Common myeloid progenitor, CD34-positive (primary cell): ENCODE results near the gene FSHB.
"Not testable (repeated sequence)": the region's sequence is repeated elsewhere in the genome, so short reads cannot be mapped to it uniquely, and the experiment has no call there.

ENCODE experiments used
- CTCF ChIA-PET: fragments of 350-600 bp; sonication (Branson Sonifier 250); formaldehyde crosslinking; loops from one replicate; lab custom pipeline; 2021; ENCODE audit warnings: antibody characterized with exemption; lab: Charles Lee
- POLR2A ChIA-PET: fragments of 350-600 bp; sonication (Branson Sonifier 250); formaldehyde crosslinking; loops from one replicate; lab custom pipeline; 2021; ENCODE audit warnings: antibody characterized with exemption; lab: Charles Lee
- DNase-seq, 3 donors: peaks; one replicate each; pipeline versions ENCODE4 v3.0.0 to v3.0.0-alpha.2; 2013
- H3K27ac ChIP-seq, 2 experiments: 1 replicate in 1 of 2; 2 replicates in 1 of 2; pipeline ENCODE4 v1.7.0; 2013; ENCODE audit warnings: inconsistent platforms in 2 of 2, low read length in 2 of 2, mild to moderate bottlenecking in 2 of 2, low read depth in 1 of 2, moderate library complexity in 1 of 2; ENCODE audit not compliant: severe bottlenecking in 2 of 2, insufficient read depth in 1 of 2, poor library complexity in 1 of 2
- H3K27me3 ChIP-seq, 5 experiments: replicated peaks in 2 of 5; 1 replicate in 3 of 5; 2 replicates in 2 of 5; pipeline versions ENCODE4 v1.6.1 to v1.7.0; 2013; ENCODE audit warnings: low read length in 4 of 5, mild to moderate bottlenecking in 2 of 5, moderate library complexity in 2 of 5, inconsistent platforms in 1 of 5; ENCODE audit not compliant: insufficient read depth in 5 of 5, control insufficient read depth in 4 of 5
- H3K36me3 ChIP-seq, 4 experiments: 1 replicate in 2 of 4; 2 replicates in 2 of 4; pipeline versions ENCODE4 v1.6.1 to v1.7.0; 2013; ENCODE audit warnings: low read length in 3 of 4, control low read depth in 1 of 4, mild to moderate bottlenecking in 1 of 4; ENCODE audit not compliant: control insufficient read depth in 4 of 4, insufficient read depth in 4 of 4
- H3K4me1 ChIP-seq, 4 experiments: 1 replicate in 3 of 4; 2 replicates in 1 of 4; pipeline versions ENCODE4 v1.6.1 to v1.7.1; 2013; ENCODE audit warnings: low read length in 3 of 4, mild to moderate bottlenecking in 3 of 4, control low read depth in 1 of 4, inconsistent platforms in 1 of 4, moderate library complexity in 1 of 4; ENCODE audit not compliant: control insufficient read depth in 4 of 4, insufficient read depth in 4 of 4; ENCODE audit errors: control extremely low read depth in 1 of 4
- H3K4me3 ChIP-seq, 7 experiments: 1 replicate in 4 of 7; 2 replicates in 3 of 7; pipeline versions ENCODE4 v1.5.1 to v1.7.0; 2013; ENCODE audit warnings: mild to moderate bottlenecking in 7 of 7, low read length in 6 of 7, moderate library complexity in 6 of 7, inconsistent platforms in 2 of 7, low read depth in 2 of 7, control low read depth in 1 of 7; ENCODE audit not compliant: insufficient read depth in 4 of 7, control insufficient read depth in 1 of 7; ENCODE audit errors: extremely low read depth in 1 of 7
- H3K9me3 ChIP-seq, 5 experiments: 1 replicate in 4 of 5; 2 replicates in 1 of 5; pipeline versions ENCODE4 v1.6.1 to v1.7.1; 2013; ENCODE audit warnings: low read length in 4 of 5, mild to moderate bottlenecking in 2 of 5, inconsistent platforms in 1 of 5, low read depth in 1 of 5, moderate library complexity in 1 of 5; ENCODE audit not compliant: control insufficient read depth in 4 of 5, insufficient read depth in 2 of 5; ENCODE audit errors: control extremely low read depth in 1 of 5
- WGBS: methylation state at CpG from one replicate; pipeline ENCODE4 v1.1.5; 2013; ENCODE audit not compliant: insufficient coverage; 5-methylcytosine and 5-hydroxymethylcytosine counted together

The FSHB gene

GRCh38 chr11:30261821-30262220 is 31.0 kb downstream of the FSHB start:
- ChIA-PET POLR2A (no interaction called here), CTCF (no interaction called here)
- H3K36me3 ChIP-seq = no peaks in the 10 kb centered on the region
- WGBS = no CpG with 5 or more reads among the region's 1 CpG
- peaks cover 0 to 2% (median 0%) of the 10 kb centered on the region in 5 experiments for H3K27me3 ChIP-seq
- H3K27ac ChIP-seq = no peak overlapping the region
- no peaks in the 10 kb centered on the region for H3K4me1 ChIP-seq
- DNase-seq = no peak
- H3K9me3 ChIP-seq = no peaks in the 10 kb centered on the region
- H3K4me3 ChIP-seq = no peak overlapping the region

GRCh38 chr11:30268638-30269037 is 37.8 kb downstream of the FSHB start:
- WGBS = 90% methylated on average over 2 of the region's 9 CpGs
- H3K36me3 ChIP-seq, DNase-seq, H3K27me3 ChIP-seq, CTCF ChIA-PET, POLR2A ChIA-PET, H3K4me3 ChIP-seq, H3K27ac ChIP-seq, H3K4me1 ChIP-seq, H3K9me3 ChIP-seq: not testable (repeated sequence)

DNA sequence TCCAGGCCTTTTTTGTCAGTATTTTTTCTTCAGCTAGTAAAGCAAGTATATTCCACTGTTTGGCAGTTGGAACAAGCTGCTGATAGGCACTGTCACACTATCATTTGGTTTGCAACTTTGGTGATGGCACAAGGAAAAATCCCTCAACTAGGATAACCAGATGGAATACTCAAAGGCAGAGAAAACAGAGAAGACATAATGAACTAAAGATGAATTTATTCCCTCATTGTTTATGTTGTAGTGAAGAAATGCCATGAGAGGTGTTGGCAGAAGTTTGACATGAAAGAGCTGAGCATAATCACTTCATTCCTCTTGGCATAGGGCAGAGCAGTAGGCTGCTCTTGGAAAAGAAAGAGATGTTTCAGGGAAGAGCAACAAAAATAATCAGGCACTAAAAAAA is 39.9 kb downstream of the FSHB start:
- no peak for DNase-seq
- POLR2A ChIA-PET = no interaction called here
- H3K4me1 ChIP-seq = no peaks in the 10 kb centered on the region
- no peaks in the 10 kb centered on the region for H3K27me3 ChIP-seq
- no peak overlapping the region for H3K27ac ChIP-seq
- H3K9me3 ChIP-seq = no peaks in the 10 kb centered on the region
- H3K4me3 ChIP-seq = no peak overlapping the region
- CTCF ChIA-PET = no interaction called here
- no peaks in the 10 kb centered on the region for H3K36me3 ChIP-seq

DNA sequence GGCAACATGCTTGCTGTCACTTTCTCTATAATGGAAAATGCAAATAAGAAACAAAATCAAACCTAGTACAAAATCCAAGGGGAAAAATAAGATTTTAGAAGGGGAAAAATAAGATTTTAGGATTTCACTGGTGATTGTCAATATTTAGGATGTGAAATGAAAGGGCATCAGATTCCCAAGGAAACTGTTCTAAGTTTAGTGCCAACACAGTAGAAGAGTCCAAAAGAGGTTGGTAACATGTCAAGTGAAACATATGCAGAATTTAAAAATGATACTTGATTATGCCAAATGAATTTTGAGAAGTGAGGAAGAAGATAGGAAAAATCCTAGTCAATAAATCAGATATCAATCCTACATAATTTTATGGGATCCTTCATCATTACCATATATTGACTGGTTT is 46.4 kb downstream of the FSHB start:
- ChIA-PET CTCF (no interaction called here), POLR2A (no interaction called here)
- Histone ChIP-seq H3K4me1 (peaks cover 6 to 10% (median 9%) of the 10 kb centered on the region in 4 experiments), H3K27me3 (no peaks in the 10 kb centered on the region), H3K9me3 (no peaks in the 10 kb centered on the region), H3K36me3 (no peaks in the 10 kb centered on the region), H3K27ac (no peak overlapping the region), H3K4me3 (no peak overlapping the region)
- DNase-seq = no peak

- Histone ChIP-seq H3K27ac (no peak overlapping the region), H3K4me1 (peaks cover 6 to 15% (median 12%) of the 10 kb centered on the region in 4 experiments), H3K4me3 (no peak overlapping the region), H3K36me3 (no peaks in the 10 kb centered on the region), H3K9me3 (no peaks in the 10 kb centered on the region), H3K27me3 (no peaks in the 10 kb centered on the region)
- no peak for DNase-seq
- 100% methylated on average over 2 of the region's 2 CpGs for WGBS
- POLR2A ChIA-PET = interaction anchor here (0.6 kb wide), 1 partner anchor 865 kb away, joined by 3 read pairs; no protein-coding TSS in a partner anchor
- CTCF ChIA-PET = no interaction called here
Observed at GRCh38 chr11:30279796-30280195, 49.0 kb downstream of the FSHB start.

DNA sequence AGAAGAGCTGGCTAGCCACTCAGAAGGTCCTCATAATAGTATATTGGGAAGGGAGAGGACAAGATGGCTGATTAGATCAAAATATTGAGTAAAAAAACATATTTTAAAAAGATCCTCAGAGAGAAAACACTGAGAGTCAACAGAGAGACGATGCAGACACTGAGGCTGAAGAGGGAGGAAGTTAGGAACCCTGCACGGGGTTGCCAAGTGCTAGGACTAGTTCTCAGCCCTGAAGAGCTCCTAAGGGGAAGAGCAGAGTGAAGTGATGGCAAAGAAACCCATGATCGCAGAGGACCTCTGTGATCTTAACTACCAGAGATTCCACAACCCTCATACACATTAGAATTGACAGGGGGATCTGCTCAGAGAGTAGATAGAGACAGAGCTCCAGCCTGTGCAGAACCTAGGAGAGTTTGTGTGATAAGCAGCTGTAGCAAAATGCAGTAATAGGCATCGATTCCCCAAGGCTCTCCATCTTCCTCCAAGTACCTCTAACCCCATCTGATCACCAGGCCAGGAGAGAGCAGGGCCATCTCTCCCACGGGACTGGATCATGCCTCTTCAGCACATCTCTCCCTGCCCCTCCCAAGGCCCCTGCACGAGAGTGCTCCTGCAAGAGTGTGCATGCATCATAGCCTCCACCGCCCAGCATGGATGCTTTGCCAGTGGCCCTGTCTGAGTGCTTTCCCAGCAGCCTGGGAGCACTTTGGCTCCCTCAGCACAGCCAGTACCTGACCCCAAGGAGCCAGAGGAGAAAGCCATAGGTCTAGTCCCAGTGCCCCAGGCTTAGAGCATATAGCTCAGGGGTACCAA is 50.9 kb downstream of the FSHB start:
- DNase-seq = no peak
- 66% methylated on average over 5 of the region's 7 CpGs for WGBS
- H3K36me3 ChIP-seq = no peaks in the 10 kb centered on the region
- peak overlapping the region in 3 of 7 experiments; percentile 26 to 34 (median 27) for H3K4me3 ChIP-seq
- no peak overlapping the region for H3K27ac ChIP-seq
- no peaks in the 10 kb centered on the region for H3K9me3 ChIP-seq
- H3K27me3 ChIP-seq = no peaks in the 10 kb centered on the region
- CTCF ChIA-PET = interaction anchor here (0.9 kb wide), 1 partner anchor 8 kb away, joined by 3 read pairs; no protein-coding TSS in a partner anchor
- POLR2A ChIA-PET = no interaction called here
- peaks cover 6 to 15% (median 12%) of the 10 kb centered on the region in 4 experiments for H3K4me1 ChIP-seq

- ChIA-PET POLR2A (no interaction called here), CTCF (interaction anchor here (0.9 kb wide), 1 partner anchor 9 kb away, joined by 3 read pairs; no protein-coding TSS in a partner anchor)
- 0% methylated on average over 3 of the region's 3 CpGs for WGBS
- peak overlapping the region in 3 of 7 experiments; percentile 26 to 34 (median 27) for H3K4me3 ChIP-seq
- H3K27me3 ChIP-seq = no peaks in the 10 kb centered on the region
- peak; percentile 2 to 60 (median 35) for DNase-seq
- H3K27ac ChIP-seq = no peak overlapping the region
- H3K9me3 ChIP-seq = no peaks in the 10 kb centered on the region
- peaks cover 6 to 15% (median 12%) of the 10 kb centered on the region in 4 experiments for H3K4me1 ChIP-seq
- no peaks in the 10 kb centered on the region for H3K36me3 ChIP-seq
Observed at GRCh38 chr11:30282289-30282631, 51.4 kb downstream of the FSHB start.
